AG04449 (cell line): ENCODE data around the gene STARD3.
A peak's percentile ranks its signal among the peaks of the same experiment; 100 is the strongest.

Experiments used
- CTCF ChIA-PET: fragments of 350-600 bp; formaldehyde crosslinking; extraction: SDS; loops from one replicate; lab custom pipeline; 2021; ENCODE audit warnings: antibody characterized with exemption; lab: Yijun Ruan, JAX
- POLR2A ChIA-PET: fragments of 400-600, 350-600 bp; formaldehyde crosslinking; extraction: SDS; loops from one replicate; lab custom pipeline; 2020; ENCODE audit warnings: antibody characterized with exemption, inconsistent platforms; lab: Yijun Ruan, JAX
- DNase-seq: peaks from one replicate; pipeline ENCODE4 v3.0.0-alpha.2; 2010; ENCODE audit warnings: low read depth, low spot score
- H3K4me3 ChIP-seq: 2 replicates; pipeline ENCODE4 v1.5.1; 2011; ENCODE audit warnings: low read depth, mild to moderate bottlenecking, control low read depth, low read length
- TF ChIP-seq, protein P1 (sequence below): IDR thresholded peaks from one replicate; pipeline ENCODE4 v1.5.1; 2011; ENCODE audit warnings: mild to moderate bottlenecking, moderate library complexity, low read length, control low read depth, inconsistent platforms; ENCODE audit not compliant: insufficient read depth; ENCODE audit errors: missing control alignments

Gene STARD3

DNA sequence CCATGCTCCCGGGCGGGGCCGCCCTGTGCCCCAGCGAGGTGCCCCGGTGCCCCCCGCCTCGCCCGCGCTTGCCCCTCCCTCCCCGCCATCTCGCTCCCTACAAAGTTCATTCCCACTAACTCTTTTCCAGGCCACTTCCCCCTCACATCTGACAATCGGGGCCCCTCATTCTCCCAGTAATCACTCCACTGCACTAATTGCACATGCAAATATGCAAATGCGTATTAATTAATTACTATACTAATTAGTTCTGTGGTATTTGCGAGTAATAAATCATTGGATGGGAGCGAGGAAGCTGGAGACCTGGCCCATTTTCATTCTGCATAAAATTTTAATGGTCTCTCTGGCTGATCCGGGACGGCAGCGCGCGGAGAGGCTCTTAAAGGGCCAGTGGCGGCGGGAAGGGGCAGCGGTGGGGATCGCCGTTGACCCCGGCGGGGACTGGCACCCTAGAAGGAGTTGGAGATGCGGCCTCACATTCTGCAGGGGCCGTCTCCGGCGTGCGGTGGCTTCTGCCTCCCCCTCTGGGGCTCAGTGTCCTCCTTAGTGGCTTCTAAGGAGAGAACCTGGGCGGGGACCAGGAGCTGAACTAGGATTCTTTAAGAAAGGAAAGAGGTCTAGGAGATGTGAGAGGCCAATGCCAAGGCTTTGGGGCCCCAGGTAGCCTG lies 18.6 kb upstream of the STARD3 start:
- no peak for DNase-seq
- TF ChIP-seq, protein P1, sequence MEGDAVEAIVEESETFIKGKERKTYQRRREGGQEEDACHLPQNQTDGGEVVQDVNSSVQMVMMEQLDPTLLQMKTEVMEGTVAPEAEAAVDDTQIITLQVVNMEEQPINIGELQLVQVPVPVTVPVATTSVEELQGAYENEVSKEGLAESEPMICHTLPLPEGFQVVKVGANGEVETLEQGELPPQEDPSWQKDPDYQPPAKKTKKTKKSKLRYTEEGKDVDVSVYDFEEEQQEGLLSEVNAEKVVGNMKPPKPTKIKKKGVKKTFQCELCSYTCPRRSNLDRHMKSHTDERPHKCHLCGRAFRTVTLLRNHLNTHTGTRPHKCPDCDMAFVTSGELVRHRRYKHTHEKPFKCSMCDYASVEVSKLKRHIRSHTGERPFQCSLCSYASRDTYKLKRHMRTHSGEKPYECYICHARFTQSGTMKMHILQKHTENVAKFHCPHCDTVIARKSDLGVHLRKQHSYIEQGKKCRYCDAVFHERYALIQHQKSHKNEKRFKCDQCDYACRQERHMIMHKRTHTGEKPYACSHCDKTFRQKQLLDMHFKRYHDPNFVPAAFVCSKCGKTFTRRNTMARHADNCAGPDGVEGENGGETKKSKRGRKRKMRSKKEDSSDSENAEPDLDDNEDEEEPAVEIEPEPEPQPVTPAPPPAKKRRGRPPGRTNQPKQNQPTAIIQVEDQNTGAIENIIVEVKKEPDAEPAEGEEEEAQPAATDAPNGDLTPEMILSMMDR: no peak
- H3K4me3 ChIP-seq: peak overlapping the region; percentile 57
- ChIA-PET POLR2A (no interaction called here), CTCF (interaction anchor here (1.1 to 23.4 kb wide), 11 partner anchors 13 to 139 kb away, joined by 3 to 822 read pairs (median 37); partner anchors contain the start of genes ERBB2, NEUROD2, PNMT and PPP1R1B)

DNA sequence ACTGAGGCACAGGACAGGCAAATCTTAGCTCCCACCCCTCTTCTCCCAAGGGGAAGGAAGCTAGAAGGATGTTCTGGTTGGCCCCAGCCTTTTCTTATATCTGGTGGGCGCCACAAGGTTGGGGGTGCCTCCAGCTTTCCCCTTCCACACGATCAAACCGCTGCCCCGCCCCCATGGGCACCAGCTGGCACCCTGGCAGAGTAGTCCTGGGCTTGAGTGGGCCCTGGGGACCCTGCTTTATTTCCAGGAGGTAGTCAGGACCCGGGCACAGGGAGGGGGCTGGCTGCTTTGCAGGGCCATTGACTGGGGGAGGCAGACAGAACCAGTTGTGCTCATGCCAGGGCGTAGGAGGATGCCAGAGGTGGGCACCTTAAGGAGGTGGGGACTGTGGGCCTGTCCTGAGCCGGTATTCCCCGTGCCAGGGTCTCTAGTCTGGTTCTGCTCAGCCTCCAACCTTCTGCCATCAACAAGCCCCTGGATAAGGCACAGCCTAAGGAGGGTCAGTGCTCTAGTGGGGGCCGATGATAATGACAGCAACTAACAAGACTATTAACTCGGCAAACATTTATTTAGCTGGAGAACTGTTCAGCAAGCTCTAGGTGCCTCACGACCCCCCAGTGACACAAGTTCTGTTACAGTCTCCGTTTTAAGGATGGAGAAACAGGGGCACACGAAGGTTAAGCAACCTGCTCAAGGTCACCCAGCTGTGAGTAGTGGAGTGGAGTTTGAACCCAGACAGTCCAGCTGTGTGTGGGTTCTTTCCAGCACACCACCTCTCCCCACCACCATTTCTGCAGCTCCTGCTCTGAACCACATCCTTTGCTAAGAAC lies 17.8 kb upstream of the STARD3 start:
- ChIA-PET POLR2A (no interaction called here), CTCF (interaction anchor here (0.9 to 23.4 kb wide), 14 partner anchors 7 to 138 kb away, joined by 3 to 822 read pairs (median 46); partner anchors contain the start of genes ERBB2, MIEN1, NEUROD2 and PNMT)

DNA sequence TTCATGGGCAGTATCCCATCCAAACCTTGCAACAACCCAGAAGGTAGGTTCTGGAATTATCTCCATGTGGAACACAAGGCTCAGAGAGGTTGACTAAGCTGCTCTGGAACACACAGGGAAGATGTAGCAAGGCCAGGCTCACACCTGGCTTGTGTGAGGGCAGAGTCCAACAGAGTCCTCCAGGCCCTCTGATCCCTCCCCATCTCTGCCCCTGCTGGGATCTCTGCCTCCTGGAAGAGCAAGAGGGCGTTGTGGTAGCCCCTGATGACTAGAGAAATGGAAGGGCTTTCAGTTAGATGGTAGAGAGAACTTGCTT lies 17.2 kb upstream of the STARD3 start:
- TF ChIP-seq, protein P1: no peak
- ChIA-PET CTCF (interaction anchor here (0.9 to 23.4 kb wide), 16 partner anchors 7 to 138 kb away, joined by 3 to 822 read pairs (median 44); partner anchors contain the start of genes ERBB2, MIEN1, NEUROD2 and PNMT), POLR2A (no interaction called here)
- DNase-seq: no peak
- no peak overlapping the region for H3K4me3 ChIP-seq

More for the DNA sequence above, 17.8 kb upstream of the STARD3 start:
- peak overlapping the region; percentile 57 for H3K4me3 ChIP-seq
- TF ChIP-seq, protein P1: no peak
- DNase-seq: no peak

DNA sequence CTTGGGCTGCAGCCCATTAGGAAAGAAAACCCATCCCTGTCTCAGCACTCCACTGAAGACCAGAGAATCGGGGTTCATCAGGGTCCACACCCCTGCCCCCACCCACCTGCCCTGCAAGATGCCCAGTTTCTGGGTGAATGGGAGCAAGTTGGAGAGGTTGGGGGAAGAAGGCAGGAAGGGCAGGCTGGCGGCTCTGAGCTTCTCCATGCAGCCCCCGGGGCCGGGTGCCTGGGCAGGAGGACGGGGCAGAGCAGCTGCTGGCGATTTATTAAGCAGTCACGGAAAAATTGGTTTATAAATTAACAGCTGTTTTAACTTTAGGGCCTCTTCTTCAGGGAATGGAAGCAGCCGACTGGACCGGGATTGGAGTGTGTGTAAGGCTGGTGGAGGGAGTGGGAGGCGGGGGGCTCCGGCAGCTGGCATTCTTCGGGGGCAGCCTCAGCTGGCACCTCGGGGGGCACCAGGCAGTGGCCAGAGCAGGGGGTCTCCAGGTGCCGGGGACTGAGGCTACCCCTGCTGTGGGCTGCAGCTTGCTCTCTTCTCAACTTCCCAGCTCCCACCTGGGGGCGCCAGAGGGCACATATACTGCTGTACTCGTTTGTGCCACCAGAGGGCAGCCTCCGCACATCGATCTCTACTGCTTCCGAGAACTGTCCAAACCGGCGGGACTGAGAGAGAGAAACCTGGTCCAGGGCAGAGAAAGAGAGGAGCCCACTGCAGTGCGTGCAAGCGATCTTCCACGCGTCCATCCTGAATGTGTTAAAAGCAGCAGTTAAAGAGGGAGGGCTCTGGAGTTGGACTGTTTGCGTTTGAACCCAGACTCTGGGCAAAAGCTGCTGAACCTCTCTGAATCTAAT lies 15.2 kb upstream of the STARD3 start:
- DNase-seq: no peak
- POLR2A ChIA-PET: interaction anchor here (0.5 to 1.2 kb wide), 2 partner anchors 71 to 329 kb away, joined by 3 read pairs; no protein-coding TSS in a partner anchor
- TF ChIP-seq, protein P1: peak; percentile 100

DNA sequence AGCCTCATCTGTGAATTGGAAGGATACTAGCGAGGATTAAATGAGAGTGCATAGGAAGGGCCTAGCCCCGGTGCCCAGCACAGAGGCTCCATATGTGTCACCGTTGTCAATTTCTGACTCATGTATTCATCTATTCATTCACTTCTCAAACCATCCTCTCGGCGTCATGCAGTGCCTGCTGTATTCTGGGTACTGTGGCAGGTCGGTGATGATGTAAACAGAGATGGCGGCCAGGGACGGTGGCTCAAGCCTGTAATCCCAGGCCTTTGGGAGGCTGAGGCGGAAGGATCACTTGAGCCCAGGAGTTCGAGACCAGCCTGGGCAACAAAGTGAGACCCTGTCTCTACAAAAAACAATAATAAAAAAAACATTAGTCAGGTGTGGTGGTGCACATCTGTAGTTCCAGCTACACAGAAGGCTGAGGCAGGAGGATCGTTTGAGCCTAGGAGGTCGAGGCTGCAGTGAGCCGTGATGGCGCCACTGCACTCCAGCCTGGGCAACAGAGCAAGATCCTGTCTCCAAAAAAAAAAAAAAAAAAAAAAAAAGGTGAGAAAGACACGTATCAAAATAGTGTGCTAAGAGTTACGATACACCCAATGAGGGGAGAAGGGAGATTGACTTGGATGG lies 14.5 kb upstream of the STARD3 start:
- POLR2A ChIA-PET: no interaction called here
- peak overlapping the region; percentile 8; the same call in 1 of the 2 replicates for H3K4me3 ChIP-seq
- no peak for DNase-seq
- CTCF ChIA-PET: interaction anchor here (0.9 to 23.4 kb wide), 48 partner anchors 10 to 416 kb away, joined by 3 to 822 read pairs (median 9); partner anchors contain the start of genes ERBB2, MIEN1, NEUROD2 and PGAP3
- TF ChIP-seq, protein P1: no peak

More for the DNA sequence above, 15.2 kb upstream of the STARD3 start:
- H3K4me3 ChIP-seq: peak overlapping the region; percentile 8; the same call in 1 of the 2 replicates
- CTCF ChIA-PET: interaction anchor here (0.6 to 23.4 kb wide), 64 partner anchors 9 to 413 kb away, joined by 3 to 822 read pairs (median 6); partner anchors contain the start of genes ERBB2, MIEN1, NEUROD2 and PGAP3
